Measurements from ENCODE around the gene MYOG. TPM values are rescaled to one million over a fixed set of nuclear protein-coding genes. Genes with fewer than 3 reads are reported as not detected.

Gene MYOG
- total RNA-seq, 2 donors from 2014 or later, result not detected

DNA sequence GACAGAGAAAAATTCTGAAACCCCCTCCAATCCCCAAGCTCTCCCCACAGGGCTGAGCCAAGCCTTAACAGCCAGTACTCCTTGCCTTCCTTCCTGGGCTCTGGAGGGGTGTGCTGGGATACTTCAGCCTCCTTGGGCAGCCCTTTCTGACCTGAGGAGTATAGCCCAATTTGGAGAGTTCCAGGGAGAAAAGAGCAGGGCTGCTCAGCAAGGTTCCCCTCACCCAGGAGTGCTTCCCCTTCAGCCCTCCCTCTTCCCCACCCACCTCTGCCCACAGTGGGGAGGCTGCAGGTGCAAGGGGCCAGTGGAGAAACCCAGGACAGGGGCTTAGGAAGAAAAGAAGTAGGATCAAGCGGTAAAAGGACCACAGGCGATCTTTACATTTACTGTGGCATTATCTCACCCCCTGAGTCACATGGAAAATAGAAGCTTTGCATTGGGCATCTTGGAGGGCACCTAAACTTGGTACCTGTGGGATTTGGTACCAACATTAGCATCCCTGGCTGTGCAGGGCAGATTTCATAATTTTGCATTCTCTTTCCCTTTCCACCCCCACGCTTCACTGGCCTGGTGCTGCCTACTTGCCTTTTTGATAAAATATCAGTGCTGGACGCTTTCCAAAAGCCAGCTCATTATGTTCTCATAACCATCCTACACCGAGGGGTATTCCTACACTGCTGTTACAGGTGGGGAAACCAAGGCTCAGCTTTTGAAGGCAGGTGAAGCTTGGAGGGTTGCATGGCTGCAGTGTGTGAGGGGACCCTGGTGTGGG lies 38.9 kb upstream of the MYOG start:
- H3K4me1 Mint-ChIP-seq, result peaks cover 21% of the 10 kb centered on the region
- DNase-seq (no peak), ATAC-seq (no peak)
- no peak overlapping the region for H3K27ac Mint-ChIP-seq
- peaks cover 17% of the 10 kb centered on the region for H3K36me3 Mint-ChIP-seq (ENCODE audit: low read depth)
- H3K4me3 Mint-ChIP-seq, result no peak overlapping the region
- peaks cover 95% of the 10 kb centered on the region for H3K27me3 Mint-ChIP-seq
- H3K9me3 ChIP-seq (ENCODE audit: control insufficient read depth, low read length, poor library complexity, severe bottlenecking), result no peaks in the 10 kb centered on the region

DNA sequence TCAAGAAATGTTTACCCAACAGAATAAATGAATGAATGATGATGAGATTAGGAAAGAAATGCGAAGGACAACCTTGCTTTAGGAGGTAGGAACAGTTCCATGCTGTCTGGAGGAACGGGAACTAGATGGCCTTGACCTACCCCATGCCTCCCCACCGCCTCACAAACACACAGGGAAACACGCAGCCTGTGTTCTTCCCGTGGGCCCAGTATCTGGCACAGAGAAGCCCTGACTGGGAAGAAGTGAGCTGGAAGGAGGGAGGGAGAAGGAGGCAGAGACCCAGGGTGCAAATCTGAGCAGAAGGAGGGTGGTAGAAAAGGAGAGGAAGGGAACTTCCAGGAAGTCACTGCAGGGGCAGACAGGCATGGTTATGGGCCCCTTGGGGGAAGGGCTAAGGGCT lies 38.2 kb upstream of the MYOG start:
- ATAC-seq (no peak), DNase-seq (no peak)
- H3K27me3 Mint-ChIP-seq, result peaks cover 95% of the 10 kb centered on the region
- peaks cover 21% of the 10 kb centered on the region for H3K4me1 Mint-ChIP-seq
- H3K4me3 Mint-ChIP-seq, result no peak overlapping the region
- H3K9me3 ChIP-seq (ENCODE audit: control insufficient read depth, low read length, poor library complexity, severe bottlenecking), result no peaks in the 10 kb centered on the region
- H3K27ac Mint-ChIP-seq, result no peak overlapping the region
- peaks cover 13% of the 10 kb centered on the region for H3K36me3 Mint-ChIP-seq (ENCODE audit: low read depth)

DNA sequence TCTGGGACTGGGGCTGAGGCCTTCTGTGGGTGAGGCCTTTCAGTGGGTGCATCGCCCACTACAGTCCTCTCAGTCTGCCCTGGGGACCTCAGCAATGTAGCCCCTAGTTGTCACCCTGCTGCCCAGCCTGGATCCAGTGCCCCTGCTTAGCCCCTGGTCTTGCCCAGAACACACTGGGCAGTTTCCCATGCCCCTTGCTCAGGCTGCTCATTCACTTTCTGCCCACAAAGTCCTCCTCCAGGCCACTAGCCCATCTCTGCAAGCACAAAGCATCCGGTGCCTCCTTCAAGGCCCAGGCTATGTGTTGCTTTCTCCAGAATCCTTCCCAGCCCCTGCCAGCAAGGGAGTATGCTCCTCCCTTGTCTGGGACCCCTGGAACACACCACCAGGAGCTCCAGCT lies 36.3 kb upstream of the MYOG start:
- Mint-ChIP-seq H3K27me3 (peaks cover 97% of the 10 kb centered on the region), H3K4me1 (peaks cover 17% of the 10 kb centered on the region), H3K36me3 (ENCODE audit: low read depth) (peaks cover 11% of the 10 kb centered on the region), H3K4me3 (no peak overlapping the region), H3K27ac (no peak overlapping the region)
- no peaks in the 10 kb centered on the region for H3K9me3 ChIP-seq (ENCODE audit: control insufficient read depth, low read length, poor library complexity, severe bottlenecking)
- ATAC-seq (no peak), DNase-seq (no peak)

DNA sequence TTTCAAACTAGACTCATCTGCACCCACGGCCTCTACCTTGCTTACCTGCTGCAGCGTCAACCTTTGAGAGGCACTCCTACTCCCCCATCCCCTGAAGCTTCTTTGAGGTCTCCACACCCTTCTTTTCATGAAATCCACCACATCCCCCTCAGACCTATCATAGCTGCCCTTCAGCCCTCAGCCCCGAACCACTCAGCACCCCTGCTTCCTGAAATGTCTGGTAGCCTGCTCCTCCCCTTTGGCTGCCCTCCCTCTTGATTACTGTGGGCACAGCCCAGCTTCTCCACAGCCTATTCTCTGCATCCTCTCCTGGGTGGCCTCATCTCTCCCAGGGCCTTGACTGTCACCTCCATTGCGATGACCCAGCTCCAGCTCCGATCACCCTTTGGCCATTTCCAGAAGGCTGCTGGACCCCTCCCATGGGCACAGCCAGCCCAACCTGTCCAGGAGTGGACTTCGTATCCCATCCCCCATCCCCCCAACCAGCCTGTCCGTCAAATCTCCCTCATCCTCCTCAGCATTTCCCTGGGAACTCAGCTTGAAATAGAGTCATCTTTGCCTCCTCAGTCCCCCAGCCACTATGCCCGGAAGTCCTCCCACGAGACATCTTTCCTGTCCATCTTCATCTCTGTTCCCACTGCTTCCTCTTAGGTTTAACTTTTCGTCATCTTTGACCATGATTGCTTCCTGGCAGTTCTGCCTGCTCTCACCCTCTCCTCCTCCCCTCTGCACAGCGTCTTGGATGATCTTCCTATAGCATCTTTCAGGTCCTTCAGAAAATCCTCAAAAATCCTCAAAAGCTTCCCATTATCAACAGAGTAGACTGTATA lies 35.6 kb upstream of the MYOG start:
- no peak overlapping the region for H3K27ac Mint-ChIP-seq
- H3K27me3 Mint-ChIP-seq, result peaks cover 97% of the 10 kb centered on the region
- H3K4me3 Mint-ChIP-seq, result no peak overlapping the region
- DNase-seq, result no peak
- peaks cover 11% of the 10 kb centered on the region for H3K4me1 Mint-ChIP-seq
- H3K9me3 ChIP-seq (ENCODE audit: control insufficient read depth, low read length, poor library complexity, severe bottlenecking), result no peaks in the 10 kb centered on the region
- peaks cover 7% of the 10 kb centered on the region for H3K36me3 Mint-ChIP-seq (ENCODE audit: low read depth)
- ATAC-seq, result no peak

DNA sequence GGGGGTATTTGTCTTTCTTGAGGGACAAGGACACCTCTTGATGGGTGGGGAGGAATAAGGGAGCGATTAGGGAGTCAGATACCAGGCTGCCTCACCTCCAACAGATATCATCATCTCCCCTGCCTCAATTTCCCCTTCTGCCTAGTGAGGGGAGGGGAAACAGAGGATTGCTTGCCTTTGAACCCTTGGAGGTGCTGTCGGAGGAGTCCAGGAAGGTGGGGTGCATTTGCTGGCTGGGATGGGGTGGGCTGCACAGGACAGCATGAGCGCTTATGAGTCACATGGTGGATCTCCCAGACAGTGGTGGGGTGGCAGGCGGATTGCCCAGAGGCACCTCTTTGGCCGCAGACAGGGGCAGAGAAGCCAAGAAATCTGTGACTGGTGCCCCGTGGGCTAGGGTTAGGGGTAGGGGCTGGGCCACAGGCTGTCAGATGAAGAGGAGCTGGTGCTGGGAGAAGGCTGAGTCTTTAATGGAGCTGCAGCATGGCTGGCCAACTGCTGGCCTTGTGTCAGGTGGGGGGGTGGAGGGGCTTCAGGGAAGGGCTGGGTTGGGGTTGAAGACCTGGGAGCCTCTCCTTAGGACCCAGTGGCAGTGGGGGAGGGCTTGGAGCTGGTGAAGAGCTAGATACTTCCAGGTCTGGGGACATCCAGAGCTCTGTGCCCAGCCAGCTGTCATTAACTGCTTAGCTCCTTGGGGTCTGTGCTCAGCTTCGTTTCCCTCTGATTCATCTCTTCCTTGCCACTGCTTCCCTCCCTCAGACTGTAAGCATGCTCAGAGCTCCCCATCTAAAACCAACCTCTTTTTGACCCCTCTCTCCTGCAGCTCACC lies 34.7 kb upstream of the MYOG start:
- peaks cover 96% of the 10 kb centered on the region for H3K27me3 Mint-ChIP-seq
- ATAC-seq (no peak), DNase-seq (no peak)
- H3K4me3 Mint-ChIP-seq, result no peak overlapping the region
- H3K27ac Mint-ChIP-seq, result no peak overlapping the region
- H3K9me3 ChIP-seq (ENCODE audit: control insufficient read depth, low read length, poor library complexity, severe bottlenecking), result no peaks in the 10 kb centered on the region
- H3K36me3 Mint-ChIP-seq (ENCODE audit: low read depth), result peaks cover 7% of the 10 kb centered on the region
- peaks cover 8% of the 10 kb centered on the region for H3K4me1 Mint-ChIP-seq

DNA sequence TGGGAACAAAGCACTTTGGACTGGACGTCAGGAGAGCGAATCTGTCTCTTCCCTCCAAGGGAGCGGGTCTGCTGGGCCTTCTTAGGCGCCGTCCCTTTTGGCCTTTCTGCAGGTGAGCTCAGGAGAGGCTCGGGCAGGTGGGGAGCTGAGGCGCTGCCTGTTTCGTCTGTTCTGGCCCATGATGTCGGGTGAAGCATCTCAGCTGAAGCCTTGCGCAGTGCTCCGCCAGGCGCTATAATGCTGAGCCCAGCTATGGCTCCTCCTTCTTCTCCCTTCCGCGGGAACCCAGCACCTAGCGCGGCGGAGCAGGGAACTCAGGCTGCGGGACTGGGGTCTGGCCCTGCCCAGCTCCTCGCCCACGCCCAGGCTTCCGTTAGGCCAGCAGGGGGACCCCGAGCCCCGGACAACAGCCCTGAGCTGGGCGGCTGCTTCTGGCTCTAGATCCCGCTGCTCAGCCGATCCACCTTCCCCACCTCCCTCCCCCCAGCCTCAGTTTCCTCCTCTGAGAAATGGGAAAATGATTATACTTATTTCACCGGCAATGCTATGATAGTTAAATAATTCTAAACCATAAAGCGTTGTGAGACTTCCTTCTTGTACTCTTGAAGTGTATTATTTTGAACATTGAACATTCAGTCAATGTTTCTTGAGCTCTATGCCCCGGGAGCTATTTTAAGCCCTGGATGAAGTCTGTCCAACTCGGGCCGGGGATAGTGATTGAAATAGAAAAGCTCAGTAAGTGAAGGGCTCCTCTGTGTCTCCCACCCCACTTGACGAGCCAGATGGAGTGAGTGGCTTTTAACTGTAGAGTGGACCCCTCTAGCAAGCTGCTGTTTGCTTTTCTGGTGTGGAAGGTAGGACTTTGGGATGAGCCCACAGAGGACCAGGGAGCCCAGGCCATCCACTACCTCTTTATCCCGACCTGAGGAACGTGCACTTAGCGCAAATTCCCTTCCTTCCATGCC lies 32.1 kb upstream of the MYOG start:
- peaks cover 7% of the 10 kb centered on the region for H3K36me3 Mint-ChIP-seq (ENCODE audit: low read depth)
- DNase-seq, result no peak
- ATAC-seq, result no peak
- H3K27me3 Mint-ChIP-seq, result peaks cover 73% of the 10 kb centered on the region
- peaks cover 9% of the 10 kb centered on the region for H3K4me1 Mint-ChIP-seq
- peak overlapping the region; percentile 31 for H3K4me3 Mint-ChIP-seq
- H3K27ac Mint-ChIP-seq, result no peak overlapping the region
- H3K9me3 ChIP-seq (ENCODE audit: control insufficient read depth, low read length, poor library complexity, severe bottlenecking), result no peaks in the 10 kb centered on the region

DNA sequence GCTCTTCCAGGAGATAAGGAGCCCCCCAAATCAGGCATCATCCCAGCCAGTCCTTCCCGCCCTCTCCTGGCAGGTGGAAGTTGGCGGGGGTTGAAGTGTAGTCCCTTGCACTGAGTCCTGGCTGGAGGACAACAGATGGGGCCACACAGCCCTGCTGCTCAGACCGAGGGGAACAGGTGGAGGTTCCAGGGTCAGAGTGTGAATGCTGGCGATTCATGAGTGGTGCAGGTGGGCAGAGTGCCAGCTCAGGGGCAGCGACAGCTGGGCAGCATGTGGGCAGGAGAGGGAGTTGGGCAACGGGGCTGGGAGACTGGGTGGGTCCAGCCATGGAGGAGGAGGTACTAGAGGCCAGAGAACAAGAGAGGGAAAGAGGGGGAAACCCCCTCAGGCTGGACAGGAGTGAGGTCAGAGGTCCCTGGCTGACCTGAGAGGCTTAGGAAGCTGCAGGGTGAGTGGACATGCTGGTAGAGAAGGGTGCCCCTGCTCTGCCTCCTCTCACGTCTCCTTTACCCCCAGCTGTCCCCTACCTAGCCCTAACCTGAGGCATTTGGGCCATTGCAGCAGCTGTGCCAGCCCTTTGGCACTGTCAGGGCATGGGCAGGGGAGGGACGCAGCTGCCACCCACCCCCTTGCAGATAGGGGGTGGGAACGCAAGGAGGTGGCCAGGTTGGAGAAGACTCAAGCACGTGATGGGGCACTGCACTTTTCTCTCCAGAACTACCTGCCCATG lies 30.4 kb upstream of the MYOG start:
- no peak for DNase-seq
- peaks cover 3% of the 10 kb centered on the region for H3K36me3 Mint-ChIP-seq (ENCODE audit: low read depth)

DNA sequence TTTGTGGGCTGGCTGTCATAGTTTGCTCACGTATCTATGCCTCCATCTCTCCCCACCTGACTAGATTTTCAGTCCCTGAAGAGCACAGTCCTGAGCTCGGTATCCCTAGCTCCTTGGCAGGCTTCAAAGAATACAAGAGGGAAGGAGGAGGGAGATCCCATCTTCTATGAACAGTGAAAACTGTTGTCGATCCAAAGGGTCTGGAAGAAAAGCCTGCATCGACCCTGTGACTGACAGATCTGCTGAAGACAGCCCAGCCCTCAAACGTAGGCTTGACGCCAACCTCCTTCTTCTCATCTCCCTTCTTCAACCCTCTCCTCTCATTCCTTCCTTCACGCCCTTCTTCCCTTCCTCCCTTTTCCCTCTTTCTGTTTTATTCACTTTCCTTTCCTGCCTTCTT lies 28.4 kb upstream of the MYOG start:
- H3K9me3 ChIP-seq (ENCODE audit: control insufficient read depth, low read length, poor library complexity, severe bottlenecking), result no peaks in the 10 kb centered on the region
- DNase-seq, result no peak
- peaks cover 50% of the 10 kb centered on the region for H3K27me3 Mint-ChIP-seq
- H3K27ac Mint-ChIP-seq, result no peak overlapping the region
- H3K36me3 Mint-ChIP-seq (ENCODE audit: low read depth), result no peaks in the 10 kb centered on the region
- no peak for ATAC-seq
- peaks cover 3% of the 10 kb centered on the region for H3K4me1 Mint-ChIP-seq
- no peak overlapping the region for H3K4me3 Mint-ChIP-seq

More for the DNA sequence above, 30.4 kb upstream of the MYOG start:
- Mint-ChIP-seq H3K4me1 (peaks cover 3% of the 10 kb centered on the region), H3K4me3 (no peak overlapping the region), H3K27ac (no peak overlapping the region), H3K27me3 (peaks cover 61% of the 10 kb centered on the region)
- ATAC-seq, result no peak
- H3K9me3 ChIP-seq (ENCODE audit: control insufficient read depth, low read length, poor library complexity, severe bottlenecking), result no peaks in the 10 kb centered on the region

DNA sequence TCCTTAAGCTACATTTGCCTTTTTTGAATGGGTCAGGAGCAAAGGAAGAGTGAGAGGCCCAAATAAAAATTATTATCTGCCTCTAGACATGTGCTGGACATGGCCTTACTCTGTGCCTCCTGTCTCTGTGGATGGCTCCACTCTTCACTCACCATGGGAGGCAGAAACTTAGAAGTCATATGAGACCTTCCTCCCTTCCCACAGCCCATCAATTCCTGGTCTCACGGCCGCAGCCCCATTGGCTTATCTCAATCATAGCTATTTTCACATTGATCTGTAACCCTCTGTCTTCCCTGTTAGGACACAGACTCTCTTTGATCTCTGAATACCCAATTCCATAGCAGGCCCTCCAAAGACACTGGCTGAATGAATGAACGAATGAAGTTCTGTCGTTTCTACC lies 27.5 kb upstream of the MYOG start:
- ATAC-seq (no peak), DNase-seq (no peak)
- H3K36me3 Mint-ChIP-seq (ENCODE audit: low read depth), result no peaks in the 10 kb centered on the region
- H3K9me3 ChIP-seq (ENCODE audit: control insufficient read depth, low read length, poor library complexity, severe bottlenecking), result no peaks in the 10 kb centered on the region
- H3K4me1 Mint-ChIP-seq, result peaks cover 3% of the 10 kb centered on the region
- peaks cover 50% of the 10 kb centered on the region for H3K27me3 Mint-ChIP-seq
- H3K4me3 Mint-ChIP-seq, result no peak overlapping the region
- H3K27ac Mint-ChIP-seq, result no peak overlapping the region

DNA sequence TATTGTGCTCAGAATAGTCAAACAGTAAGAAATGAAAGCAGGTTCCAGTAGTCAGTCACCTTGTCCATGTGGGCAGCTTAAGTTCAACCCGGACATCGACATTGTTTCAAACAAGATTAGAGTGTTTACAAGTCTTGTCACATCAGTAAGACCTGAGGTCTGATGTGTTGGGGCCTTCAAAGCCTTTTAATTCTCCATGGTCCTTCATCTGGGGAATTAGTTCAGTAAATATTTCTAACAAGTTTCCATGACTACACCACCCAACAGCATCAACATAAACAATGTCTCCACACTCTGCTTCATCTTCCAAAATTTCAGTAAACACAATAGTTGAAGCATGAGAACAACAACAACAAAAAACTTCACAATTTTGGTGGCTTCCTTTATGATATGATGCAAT lies 26.7 kb upstream of the MYOG start:
- Mint-ChIP-seq H3K27ac (peak overlapping the region; percentile 32), H3K4me3 (no peak overlapping the region), H3K4me1 (peaks cover 3% of the 10 kb centered on the region), H3K36me3 (ENCODE audit: low read depth) (peaks cover 2% of the 10 kb centered on the region), H3K27me3 (peaks cover 50% of the 10 kb centered on the region)
- H3K9me3 ChIP-seq (ENCODE audit: control insufficient read depth, low read length, poor library complexity, severe bottlenecking), result no peaks in the 10 kb centered on the region
- DNase-seq (no peak), ATAC-seq (no peak)

DNA sequence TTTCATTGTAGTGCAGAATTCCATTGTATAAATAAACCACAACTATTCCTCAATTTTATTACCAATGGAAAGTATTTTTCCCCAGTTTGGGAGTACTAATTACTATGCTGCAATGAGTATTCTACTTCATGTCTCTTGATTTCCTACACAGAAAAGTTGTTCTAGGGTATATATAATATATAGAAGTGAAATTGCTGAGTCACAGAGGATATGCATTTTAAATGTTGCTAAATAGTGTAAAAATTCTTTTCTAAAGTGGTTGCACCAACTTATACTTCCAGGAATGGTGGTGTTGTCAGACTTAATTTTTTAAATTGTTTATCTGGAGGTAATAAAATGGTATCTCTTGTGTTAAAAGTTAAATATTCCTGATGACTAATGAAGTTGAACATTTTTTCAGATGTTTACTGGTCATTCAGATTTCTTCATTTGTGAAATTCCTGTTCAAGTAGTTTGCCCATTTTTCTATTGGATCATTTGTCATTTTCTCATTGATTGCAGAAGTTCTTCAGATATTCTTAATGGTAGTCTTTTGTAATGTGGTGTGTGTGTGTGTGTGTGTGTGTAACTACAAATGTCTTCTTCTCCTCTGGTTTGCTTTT lies 19.1 kb upstream of the MYOG start:
- H3K36me3 Mint-ChIP-seq (ENCODE audit: low read depth), result peaks cover 4% of the 10 kb centered on the region
- ATAC-seq, result no peak
- H3K4me1 Mint-ChIP-seq, result no peaks in the 10 kb centered on the region
- peaks cover 56% of the 10 kb centered on the region for H3K27me3 Mint-ChIP-seq
- H3K9me3 ChIP-seq (ENCODE audit: control insufficient read depth, low read length, poor library complexity, severe bottlenecking), result no peaks in the 10 kb centered on the region
- H3K27ac Mint-ChIP-seq, result no peak overlapping the region
- H3K4me3 Mint-ChIP-seq, result no peak overlapping the region
- no peak for DNase-seq
